T-helper 2 cell treated with Interferon-gamma antibody and Interleukin-4, amounts not matched to agents 100 ng/mL and 5 ng/mL, for 36 hours (primary cell): ENCODE results near the gene AATF. TPM values are rescaled to one million over a fixed set of nuclear protein-coding genes. Genes with fewer than 3 reads are reported as not detected.

Experiments used
- intact Hi-C: fragments of 100-400 bp; cut with micrococcal nuclease; formaldehyde crosslinking; loops from one replicate; pipeline ENCODE4 v1.15.1; 2023
- total RNA-seq: library from RNA; stranded (reverse); gene quantifications from 2 replicates; pipeline ENCODE4 v1.2.3, GENCODE V29; 2022

Gene AATF, protein sequence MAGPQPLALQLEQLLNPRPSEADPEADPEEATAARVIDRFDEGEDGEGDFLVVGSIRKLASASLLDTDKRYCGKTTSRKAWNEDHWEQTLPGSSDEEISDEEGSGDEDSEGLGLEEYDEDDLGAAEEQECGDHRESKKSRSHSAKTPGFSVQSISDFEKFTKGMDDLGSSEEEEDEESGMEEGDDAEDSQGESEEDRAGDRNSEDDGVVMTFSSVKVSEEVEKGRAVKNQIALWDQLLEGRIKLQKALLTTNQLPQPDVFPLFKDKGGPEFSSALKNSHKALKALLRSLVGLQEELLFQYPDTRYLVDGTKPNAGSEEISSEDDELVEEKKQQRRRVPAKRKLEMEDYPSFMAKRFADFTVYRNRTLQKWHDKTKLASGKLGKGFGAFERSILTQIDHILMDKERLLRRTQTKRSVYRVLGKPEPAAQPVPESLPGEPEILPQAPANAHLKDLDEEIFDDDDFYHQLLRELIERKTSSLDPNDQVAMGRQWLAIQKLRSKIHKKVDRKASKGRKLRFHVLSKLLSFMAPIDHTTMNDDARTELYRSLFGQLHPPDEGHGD
- 70.5 and 73.9 TPM in 2 replicates for total RNA-seq

DNA sequence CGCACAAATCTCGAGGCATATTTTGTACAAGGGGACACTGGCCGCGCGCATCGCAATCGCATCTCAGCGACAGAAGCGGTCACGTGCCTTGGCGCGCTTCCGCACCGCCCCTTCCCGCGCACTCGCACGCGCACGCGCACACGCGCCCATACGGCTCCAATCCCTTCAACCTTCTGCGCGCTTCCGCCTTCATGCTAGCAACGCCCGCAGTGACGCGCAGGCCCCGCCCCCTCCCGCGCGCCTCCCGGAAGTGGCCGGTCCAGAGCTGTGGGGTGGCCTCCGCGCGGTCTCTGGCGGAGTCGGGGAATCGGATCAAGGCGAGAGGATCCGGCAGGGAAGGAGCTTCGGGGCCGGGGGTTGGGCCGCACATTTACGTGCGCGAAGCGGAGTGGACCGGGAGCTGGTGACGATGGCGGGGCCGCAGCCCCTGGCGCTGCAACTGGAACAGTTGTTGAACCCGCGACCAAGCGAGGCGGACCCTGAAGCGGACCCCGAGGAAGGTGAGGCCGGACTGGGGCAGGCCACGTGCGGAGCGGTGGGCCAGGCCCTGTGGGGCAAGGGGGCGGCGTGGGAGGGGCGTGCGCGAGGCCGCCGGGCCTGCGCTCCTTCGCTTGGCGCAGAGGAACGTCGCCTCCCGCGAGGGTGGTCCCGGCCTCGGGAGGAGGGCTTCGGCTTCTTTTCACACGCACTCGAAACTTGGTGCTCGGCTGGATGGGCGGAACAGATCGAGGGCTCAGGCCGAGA, at the start of gene AATF:
AATF (plus strand) TSS at position 238 of the 744 bp plus-strand sequence; CDS start at position 410, 172 bp downstream.
- intact Hi-C loops, result loop anchor here (10.0 kb wide), 1 partner anchor 344 kb away; the partner anchor contains the start of gene MRM1

DNA sequence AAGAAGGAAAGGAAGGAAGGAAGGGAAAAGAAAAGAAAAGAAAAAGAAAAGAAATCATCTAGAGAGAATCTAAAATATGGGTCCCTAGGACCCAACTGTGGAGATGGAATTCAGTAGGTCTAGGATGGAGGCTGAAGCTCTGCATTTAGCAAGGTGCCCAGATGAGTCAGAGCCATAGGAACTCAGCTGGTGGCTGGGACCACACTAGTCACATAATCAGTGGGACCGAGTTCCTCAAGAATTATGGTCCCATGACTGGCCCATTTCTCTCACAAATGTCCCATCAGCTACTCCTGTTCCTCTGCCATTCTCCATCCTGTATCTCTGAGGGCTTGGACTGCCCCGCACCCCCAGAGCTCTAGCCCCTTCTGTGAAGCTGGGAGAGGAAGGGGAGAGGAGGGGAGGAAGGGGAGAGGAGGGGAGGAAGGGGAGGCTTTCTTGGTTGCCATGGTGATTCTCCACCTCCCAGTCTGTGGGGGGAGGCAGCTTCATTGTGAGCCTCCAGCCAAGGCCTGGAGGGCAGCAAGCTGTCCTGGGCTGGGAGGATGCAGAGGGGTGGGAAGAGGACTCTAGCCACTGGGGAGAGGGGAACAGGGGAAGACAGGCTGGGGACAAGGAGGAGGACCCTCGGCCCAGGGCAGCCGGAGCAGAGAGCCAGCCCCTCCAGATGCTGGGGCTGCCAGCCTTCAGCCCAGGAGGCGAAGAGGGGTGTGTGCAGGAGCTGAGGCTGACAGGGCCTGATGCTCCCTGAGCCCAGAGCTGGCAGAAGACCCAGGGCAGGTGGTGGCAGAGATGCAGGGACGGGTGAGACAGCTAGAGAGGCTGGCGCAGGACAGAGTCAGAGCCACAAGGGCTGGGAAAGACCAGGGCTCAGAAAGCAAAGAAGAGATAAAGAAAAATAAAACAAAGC, 49.2 kb upstream of the AATF start:
- intact Hi-C loops, result no loop called here

DNA sequence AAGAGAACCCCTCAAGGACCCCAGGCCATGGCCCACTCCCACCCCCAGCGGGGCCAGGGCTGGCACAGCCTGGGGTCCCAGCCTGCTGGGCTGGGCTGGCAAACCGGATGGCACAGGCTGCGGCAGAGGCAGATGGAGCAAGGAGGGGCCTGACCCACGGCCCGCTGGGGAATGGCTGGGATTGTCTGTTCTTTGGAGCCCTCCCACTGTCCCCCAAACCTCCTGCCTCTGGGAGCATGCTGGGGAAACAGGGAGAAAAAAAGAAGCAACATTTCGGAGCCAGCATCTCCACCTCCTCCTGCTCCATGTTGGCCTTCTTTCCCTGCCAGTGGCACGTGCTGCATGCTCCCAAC, 48.6 kb upstream of the AATF start:
- intact Hi-C loops, result no loop called here

DNA sequence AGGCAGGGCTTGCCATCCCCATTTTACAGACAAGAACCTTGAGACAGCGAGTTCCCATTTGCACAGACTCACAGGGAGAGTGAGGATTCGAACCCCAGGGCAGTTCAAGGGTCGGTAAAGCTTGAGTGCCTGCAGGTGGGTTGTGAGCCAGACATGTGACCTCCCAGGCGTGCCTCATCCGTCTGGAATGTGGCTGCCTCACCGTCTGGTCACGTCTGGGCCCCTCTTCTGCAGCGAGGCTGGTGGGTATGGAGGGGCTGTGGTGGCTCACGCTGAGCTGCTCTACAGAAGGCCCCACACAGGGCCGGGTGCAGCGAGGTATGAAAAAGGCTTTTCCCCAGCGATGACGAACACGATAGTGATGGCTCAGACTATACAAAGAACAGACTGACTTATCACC, 47.2 kb upstream of the AATF start:
- intact Hi-C loops, result no loop called here

DNA sequence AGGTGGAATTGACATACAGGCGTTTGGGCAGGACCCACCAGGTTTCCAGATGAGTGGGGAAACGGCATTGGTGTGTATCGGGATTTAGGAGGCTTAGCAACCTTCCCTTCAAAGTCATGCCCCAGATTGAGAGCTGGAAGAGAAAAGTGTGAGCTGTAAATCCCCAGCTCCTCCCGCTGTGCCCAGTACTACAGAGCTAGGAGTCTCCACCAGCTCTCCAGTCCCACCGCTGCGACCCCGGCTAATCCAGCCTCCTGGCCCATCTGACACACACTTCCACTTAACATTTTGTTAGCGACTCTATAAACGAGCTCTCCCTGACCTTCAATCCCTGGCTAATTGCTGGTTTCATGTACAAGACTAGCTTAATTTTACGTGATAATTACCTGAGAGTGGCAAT, 41.3 kb upstream of the AATF start:
- intact Hi-C loops, result no loop called here

DNA sequence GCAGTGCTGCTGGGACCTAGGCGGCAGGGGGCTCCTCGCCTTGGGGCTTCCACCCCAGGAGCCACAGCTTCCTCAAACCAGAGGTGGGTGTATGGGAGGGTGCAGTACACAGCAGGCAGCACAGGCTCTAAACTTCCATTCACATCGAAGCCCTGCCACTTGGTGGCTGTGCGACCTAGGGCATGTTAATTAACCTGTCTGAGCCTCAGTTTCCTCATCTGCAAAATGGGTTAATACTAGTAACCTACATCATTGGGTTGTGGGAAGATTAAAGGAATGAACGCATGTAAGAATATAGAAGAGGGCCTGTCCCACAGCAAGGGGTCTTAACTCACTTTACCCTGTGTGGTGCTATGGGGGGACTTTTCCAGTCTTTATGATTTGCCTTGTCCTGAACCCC, 38.2 kb upstream of the AATF start:
- intact Hi-C loops, result no loop called here

DNA sequence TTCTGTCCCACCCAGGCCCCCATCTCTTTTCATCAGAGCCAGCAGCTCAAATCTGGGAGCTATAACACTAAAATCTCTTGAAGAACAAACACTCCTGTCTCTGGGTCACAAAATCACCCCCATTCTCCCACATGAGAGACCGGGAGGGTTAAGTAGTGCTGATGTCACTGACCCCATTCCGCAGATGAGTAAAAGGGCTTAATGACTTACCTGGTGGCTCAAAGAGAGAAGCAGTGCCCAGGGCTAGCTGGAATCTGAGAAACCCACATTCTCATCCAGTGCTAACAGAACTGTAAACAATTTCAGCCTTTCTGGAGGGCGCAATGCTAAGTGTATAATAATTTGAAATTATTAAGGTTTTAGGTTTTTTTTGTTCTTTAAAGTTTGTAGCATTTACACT, 37.8 kb upstream of the AATF start:
- intact Hi-C loops, result no loop called here

DNA sequence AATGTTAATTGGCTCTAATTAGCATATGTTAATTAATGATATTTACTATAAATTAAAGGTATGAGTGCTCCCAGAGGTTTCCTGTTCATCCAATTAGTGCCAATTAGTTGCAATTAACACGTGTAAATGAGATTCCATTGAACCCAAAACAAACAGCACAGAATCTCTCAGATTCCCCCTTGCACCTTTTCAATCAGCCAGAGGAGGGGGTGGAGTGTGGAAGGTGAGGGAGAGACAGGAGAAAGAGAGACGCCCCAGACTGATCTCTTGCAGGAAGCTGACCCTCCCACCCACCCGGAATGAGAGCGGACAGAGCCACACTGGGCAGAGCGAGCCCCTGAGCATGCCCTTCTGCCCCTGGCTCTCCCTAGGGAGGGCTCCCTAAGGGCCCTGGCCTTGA, 35.6 kb upstream of the AATF start:
- intact Hi-C loops, result no loop called here

DNA sequence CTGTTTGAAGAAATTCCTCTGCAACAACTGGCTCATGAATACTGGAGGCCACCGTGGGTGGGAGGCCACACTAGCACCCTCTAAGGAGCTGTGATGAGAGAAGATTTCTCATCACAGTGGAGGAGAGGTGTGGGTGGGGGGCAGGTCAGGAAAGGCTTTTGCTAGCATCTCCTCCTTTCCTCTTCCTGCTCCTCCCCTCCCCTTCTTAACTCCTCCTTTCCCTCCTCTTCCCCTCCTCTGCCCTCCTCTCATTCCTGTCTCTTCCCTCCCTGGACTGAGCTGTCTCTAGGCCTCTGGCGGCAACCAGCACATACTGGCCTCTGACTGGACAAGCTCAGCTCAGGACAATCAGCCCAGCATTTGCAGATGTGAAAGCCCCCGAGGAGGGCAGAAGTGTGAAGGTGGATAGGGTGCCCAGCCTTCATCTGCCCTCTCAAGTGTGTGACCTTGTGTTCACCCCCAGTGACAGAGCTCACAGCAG, 30.5 kb upstream of the AATF start:
- intact Hi-C loops, result no loop called here

DNA sequence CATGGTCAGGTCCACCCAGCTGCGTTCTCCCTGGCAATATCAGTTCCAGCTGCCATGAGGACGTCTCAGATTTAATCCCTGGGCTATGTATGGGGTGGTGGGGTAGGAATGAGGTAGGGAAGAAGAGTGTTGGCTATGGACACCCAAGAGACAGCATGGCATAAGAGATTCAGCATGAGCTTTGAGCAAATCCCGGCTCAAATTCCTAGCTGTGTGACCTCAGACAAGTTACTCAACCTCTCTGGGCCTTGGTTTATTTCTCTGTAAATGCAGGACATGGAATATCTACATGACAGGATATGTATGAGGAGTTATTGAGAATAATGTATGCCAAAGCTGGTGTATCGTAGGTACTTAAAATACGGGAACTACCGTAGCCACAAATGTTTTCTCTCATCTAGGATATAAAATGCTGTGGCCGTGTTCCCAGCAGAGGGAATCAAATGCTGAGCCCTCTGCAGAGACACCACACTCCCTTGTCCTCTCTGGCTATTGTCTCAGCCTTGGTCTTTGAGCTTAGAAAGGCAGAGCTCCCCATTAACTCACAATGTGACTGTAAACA, 29.3 kb upstream of the AATF start:
- intact Hi-C loops, result no loop called here

DNA sequence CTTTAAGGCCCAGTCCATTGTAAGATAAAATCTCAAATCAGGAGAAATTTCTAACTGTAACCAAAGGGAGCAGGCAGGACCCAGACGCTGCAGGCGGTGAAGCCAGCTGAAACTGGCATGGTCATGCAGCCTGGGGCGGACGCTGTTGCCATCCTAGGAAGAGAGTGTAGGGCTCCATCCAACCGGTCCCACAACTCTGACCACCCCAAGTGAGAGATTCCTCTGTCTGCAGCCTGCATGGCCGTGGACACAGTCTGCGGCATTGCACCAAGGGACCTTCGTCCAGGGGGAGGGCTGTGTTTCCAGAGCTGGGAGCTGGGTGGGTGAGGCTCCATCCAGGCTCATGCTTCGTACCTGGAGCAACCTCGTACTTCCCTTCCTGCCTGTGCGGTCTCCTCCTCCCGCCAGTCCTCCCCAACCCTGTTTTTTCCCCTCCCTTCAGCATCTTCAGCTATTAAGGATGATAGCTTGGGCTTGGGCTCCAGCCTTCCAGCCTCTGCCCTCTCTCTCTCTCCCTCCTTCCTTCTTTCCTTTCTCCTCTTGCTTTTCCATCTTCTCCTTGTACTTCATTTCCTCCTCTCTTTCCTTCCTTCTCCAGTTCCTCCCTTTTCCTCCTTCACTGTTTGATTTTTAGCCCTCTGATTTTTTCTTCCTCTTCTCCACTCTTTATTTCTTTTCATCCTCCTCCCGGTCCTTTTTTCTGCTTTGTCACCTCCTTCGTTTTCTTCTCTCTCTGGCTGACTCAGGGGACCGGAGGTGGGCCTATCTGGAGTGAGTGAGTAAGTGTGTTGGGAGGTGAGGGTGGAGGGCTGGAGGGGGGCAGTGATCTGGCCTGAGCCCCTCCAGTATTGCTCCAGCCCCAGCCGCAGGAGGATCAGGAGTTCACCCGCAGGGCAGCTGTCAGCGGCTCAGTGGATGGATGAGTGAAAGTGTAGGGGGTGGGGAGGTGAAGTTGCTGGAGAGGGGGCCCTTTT, 28.4 kb upstream of the AATF start:
- intact Hi-C loops, result no loop called here

DNA sequence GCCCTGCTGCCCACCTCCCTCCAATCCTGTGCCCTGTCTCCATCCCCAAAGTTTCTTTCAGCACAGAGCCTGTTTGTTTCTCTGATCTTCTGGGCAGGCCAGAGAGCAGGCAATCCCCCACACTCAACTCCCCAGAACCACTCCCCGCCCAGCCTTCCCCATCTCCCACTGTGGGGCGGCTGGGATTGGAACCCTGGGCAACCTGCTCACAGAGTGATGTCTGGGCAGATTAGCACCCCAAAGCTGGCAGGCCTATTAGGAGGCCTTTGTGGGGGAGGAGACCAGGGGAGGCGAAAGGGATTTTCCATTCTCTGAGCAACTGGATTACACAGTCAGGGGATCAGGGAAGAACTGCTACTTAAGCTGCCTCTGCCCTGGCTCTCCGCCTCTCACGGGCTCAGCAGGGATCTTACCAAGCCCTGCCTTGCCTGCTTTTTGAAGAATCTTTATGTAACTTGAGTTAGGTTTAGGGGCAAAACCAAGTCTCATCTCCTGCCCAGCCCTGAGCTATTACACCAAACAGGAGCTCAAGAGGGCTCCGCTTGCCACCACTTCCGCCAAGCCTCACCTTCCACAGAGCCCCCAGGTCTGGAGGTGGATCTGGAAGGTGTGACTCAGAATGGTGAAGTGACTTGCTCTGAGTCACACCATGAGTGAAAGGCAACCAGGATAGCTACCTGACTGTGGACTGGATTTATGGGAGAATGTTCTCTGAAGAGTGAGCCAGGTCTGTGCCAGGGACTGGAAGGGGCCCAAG, 27.5 kb upstream of the AATF start:
- intact Hi-C loops, result no loop called here

DNA sequence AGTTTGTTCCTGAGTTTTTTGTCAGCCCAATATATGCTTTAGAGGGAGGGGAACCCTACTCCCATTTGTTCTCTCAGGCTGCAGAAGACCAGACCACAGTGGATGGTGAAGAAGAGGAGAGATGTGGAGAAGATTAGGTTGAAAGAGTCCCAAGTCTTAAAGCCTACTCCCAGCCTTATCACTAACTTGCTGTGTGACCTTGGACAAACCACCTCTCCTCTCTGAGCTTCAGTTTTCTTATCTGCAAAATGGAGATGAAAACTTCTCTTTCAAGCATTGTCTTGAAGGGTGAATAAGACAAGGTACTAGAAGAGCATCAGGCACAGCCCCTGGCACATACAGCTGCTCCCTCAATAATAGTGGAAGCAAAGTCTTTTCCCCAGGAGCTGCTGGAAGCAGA, 26.6 kb upstream of the AATF start:
- intact Hi-C loops, result no loop called here

DNA sequence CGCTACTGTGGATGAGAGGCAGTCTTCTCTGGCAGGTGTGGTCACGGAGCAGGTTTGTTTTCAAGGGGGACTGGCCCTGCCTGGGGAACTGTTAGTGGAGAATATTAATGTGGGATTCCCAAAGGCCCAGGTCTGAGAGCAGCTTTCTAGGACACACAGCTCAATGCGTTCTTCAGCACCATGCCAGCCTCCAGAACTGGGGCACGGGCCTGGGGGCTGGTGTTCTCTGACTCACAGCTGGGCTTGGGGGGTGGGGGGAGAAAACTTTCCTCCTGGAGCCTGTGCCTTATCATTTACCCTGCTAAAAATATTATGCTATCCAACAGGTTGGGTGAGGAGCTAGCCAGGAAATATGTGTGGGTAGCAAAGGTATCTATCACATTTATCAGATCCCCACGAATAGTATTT, 24.9 kb upstream of the AATF start:
- intact Hi-C loops, result no loop called here

DNA sequence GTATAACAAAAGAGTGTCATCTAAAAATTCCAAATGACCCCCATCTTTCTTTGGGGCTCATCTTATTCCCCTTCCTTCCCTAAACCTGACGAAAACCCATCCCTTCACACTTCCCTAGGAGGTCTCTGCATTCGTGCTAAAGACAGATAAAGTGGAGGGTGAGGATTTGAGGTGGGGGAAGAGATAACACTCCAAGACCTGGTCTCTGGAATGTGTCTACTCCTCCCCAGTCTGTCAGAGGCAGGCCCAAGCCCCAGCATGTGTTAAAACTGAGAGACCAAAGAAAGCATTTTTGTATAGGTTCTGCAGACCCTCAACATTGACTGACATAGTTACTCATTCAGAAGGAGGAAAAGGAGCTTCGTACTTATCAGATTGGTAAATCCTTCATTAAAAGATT, 22.5 kb upstream of the AATF start:
- intact Hi-C loops, result no loop called here

DNA sequence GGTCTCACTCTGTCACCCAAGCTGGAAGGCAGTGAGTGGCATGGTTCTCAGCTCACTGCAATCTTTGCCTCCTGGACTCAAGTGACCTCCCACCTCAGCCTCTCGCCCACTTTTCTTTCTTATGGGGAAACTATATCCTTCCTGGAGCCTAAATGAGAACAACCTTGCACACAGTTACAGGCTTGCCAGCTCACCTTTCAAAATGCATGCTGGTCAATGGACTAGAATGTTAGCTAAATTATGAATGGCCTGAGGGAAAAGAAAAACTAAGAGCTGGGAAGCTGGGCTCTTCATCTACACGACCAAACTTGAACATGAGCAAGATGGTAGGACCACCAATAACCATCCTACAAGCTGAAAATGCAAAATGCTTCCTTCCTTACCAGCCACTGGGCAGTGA, 22.1 kb upstream of the AATF start:
- intact Hi-C loops, result no loop called here

DNA sequence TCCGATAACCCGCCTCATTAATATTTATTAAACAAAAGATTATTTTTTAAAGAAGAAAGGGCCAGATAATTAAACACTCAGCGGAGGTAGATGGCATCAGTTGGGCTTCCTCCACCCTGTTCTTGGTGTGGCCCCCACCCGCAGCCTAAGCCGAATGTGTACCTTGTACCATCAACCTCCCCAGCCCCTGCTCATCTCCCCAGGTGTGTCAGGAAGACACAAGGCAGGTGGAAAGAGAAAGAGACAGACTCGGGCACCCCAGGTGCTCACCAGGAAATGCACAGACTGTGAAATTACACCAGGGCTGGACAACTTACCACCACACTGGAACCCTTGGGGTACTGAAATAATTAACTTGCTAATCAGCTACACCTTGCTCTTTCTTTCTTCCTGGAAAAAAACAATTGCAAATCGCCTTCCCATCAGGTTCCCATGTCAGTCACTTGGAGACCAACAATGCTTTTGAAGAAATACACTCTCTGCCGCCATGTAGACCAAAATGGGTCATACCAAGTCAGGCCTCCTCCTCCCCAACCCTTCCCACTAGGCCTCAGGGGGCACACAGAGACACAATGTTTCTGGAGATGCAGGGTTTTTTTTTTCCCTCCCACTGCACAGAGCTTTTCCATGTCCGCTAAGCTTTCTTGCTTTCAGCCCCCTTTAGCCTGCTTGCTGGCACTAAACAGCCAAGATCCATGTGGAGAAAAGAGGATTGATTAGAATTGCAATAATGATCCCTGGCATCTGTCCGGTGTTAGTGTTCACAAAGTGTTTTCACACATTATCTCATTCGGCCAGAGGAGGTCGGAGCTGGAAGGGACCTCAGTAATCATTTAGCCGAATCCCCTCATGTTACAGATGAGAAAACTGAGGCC, 20.0 kb upstream of the AATF start:
- intact Hi-C loops, result no loop called here
